IMR-90 (cell line): Measurements from ENCODE around the gene ASAP2. TPM values are rescaled to one million over a fixed set of nuclear protein-coding genes. Genes with fewer than 3 reads are reported as not detected.
A peak's percentile ranks its signal among the peaks of the same experiment; 100 is the strongest.

ENCODE experiments used
- ATAC-seq: fragments of 200-7000 bp; cut with Tn5 transposase; 2 replicates; pipeline ENCODE4 v1.9.1; 2020; ENCODE audit warnings: low read depth, mild to moderate bottlenecking, moderate library complexity
- BruUV-seq: library from RNA; stranded (reverse); fragments of 400-500 nt; replicated peaks from 2 replicates; lab custom pipeline; 2021; lab: Mats Ljungman, UMichigan
- CTCF ChIA-PET: fragments of 300-600 bp; formaldehyde crosslinking; extraction: SDS; loops from one replicate; lab custom pipeline; 2021; ENCODE audit warnings: antibody characterized with exemption; lab: Yijun Ruan, JAX
- POLR2A ChIA-PET: fragments of 300-600 bp; sonication (Branson Sonifier 250); formaldehyde crosslinking; loops from one replicate; lab custom pipeline; 2022; ENCODE audit warnings: antibody characterized with exemption; ENCODE audit not compliant: unreplicated experiment; lab: Charles Lee
- DNase-seq: peaks from one replicate; pipeline ENCODE4 v3.0.0; 2013
- H2AFZ ChIP-seq: replicated peaks from 2 replicates; pipeline ENCODE3; 2013; ENCODE audit warnings: low read length, mild to moderate bottlenecking; ENCODE audit not compliant: poor library complexity
- H2AK5ac ChIP-seq: 2 replicates; pipeline ENCODE4 v1.6.1; 2013; ENCODE audit warnings: low read depth, low read length, inconsistent platforms
- H2AK9ac ChIP-seq: replicated peaks from 2 replicates; pipeline ENCODE3; 2013; ENCODE audit warnings: mild to moderate bottlenecking, low read depth, low read length, moderate library complexity; ENCODE audit not compliant: poor library complexity
- H2BK120ac ChIP-seq: 2 replicates; pipeline ENCODE4 v1.6.1; 2013; ENCODE audit warnings: low read depth, low read length, inconsistent platforms
- H2BK15ac ChIP-seq: 3 replicates; pipeline ENCODE4 v1.6.1; 2013; ENCODE audit warnings: low read depth, low read length, inconsistent platforms
- H2BK20ac ChIP-seq: 2 replicates; pipeline ENCODE4 v1.6.1; 2013; ENCODE audit warnings: low read depth, mild to moderate bottlenecking, inconsistent platforms, low read length, moderate library complexity
- H2BK5ac ChIP-seq: 2 replicates; pipeline ENCODE4 v1.6.1; 2013; ENCODE audit warnings: mild to moderate bottlenecking, low read depth, low read length, inconsistent platforms; ENCODE audit not compliant: poor library complexity, severe bottlenecking
- H3K14ac ChIP-seq: replicated peaks from 2 replicates; pipeline ENCODE4 v1.6.1; 2013; ENCODE audit warnings: low read depth, low read length, inconsistent platforms
- H3K18ac ChIP-seq: 2 replicates; pipeline ENCODE4 v1.6.1; 2013; ENCODE audit warnings: low read depth, low read length, control low read depth
- H3K23ac ChIP-seq: 2 replicates; pipeline ENCODE4 v1.6.1; 2013; ENCODE audit warnings: low read depth, low read length, inconsistent platforms
- H3K27ac ChIP-seq: 2 replicates; pipeline ENCODE4 v1.5.1; 2013; ENCODE audit warnings: mild to moderate bottlenecking, control low read depth, low read length; ENCODE audit not compliant: insufficient read depth
- H3K27me3 ChIP-seq: 2 replicates; pipeline ENCODE4 v1.6.1; 2013; ENCODE audit warnings: low read length; ENCODE audit not compliant: control insufficient read depth, insufficient read depth
- H3K36me3 ChIP-seq: 2 replicates; pipeline ENCODE4 v1.6.1; 2013; ENCODE audit warnings: low read length, mixed read lengths; ENCODE audit not compliant: control insufficient read depth, insufficient read depth
- H3K4ac ChIP-seq: 2 replicates; pipeline ENCODE4 v1.6.1; 2013; ENCODE audit warnings: low read depth, low read length, inconsistent platforms
- H3K4me1 ChIP-seq: 2 replicates; pipeline ENCODE4 v1.6.1; 2013; ENCODE audit warnings: low read length, mixed read lengths; ENCODE audit not compliant: control insufficient read depth, insufficient read depth
- H3K4me2 ChIP-seq: 2 replicates; pipeline ENCODE4 v1.6.1; 2013; ENCODE audit warnings: low read depth, mild to moderate bottlenecking, control low read depth, low read length, moderate library complexity
- H3K4me3 ChIP-seq: 2 replicates; pipeline ENCODE4 v1.5.1; 2013; ENCODE audit warnings: low read depth, mild to moderate bottlenecking, control low read depth, low read length, moderate library complexity; ENCODE audit not compliant: insufficient read depth
- H3K56ac ChIP-seq: 2 replicates; pipeline ENCODE4 v1.6.1; 2013; ENCODE audit warnings: low read length, inconsistent platforms; ENCODE audit not compliant: insufficient read depth; ENCODE audit errors: extremely low read depth
- H3K79me1 ChIP-seq, 2 experiments: 2 replicates each; pipeline ENCODE4 v1.6.1; 2013; ENCODE audit warnings: low read length in 2 of 2, inconsistent platforms in 1 of 2, low read depth in 1 of 2
- H3K9ac ChIP-seq: 2 replicates; pipeline ENCODE4 v1.6.1; 2013; ENCODE audit warnings: low read depth, low read length, control low read depth
- H3K9me1 ChIP-seq: 2 replicates; pipeline ENCODE4 v1.6.1; 2013; ENCODE audit warnings: low read length, inconsistent platforms; ENCODE audit not compliant: insufficient read depth
- H3K9me3 ChIP-seq: 2 replicates; pipeline ENCODE4 v1.6.1; 2013; ENCODE audit warnings: low read length; ENCODE audit not compliant: control insufficient read depth, insufficient read depth
- H4K20me1 ChIP-seq: 2 replicates; pipeline ENCODE4 v1.6.1; 2013; ENCODE audit warnings: low read length, inconsistent platforms; ENCODE audit not compliant: insufficient read depth
- H4K5ac ChIP-seq: 2 replicates; pipeline ENCODE4 v1.6.1; 2013; ENCODE audit warnings: mild to moderate bottlenecking, low read depth, low read length, control low read depth
- H4K8ac ChIP-seq, 2 experiments: 2 replicates each; pipeline ENCODE4 v1.6.1; 2013; ENCODE audit warnings: low read depth in 2 of 2, low read length in 2 of 2, control low read depth in 1 of 2, inconsistent platforms in 1 of 2
- H4K91ac ChIP-seq: 2 replicates; pipeline ENCODE4 v1.6.1; 2013; ENCODE audit warnings: low read depth, low read length, inconsistent platforms; ENCODE audit not compliant: insufficient read depth
- SMC3 ChIP-seq: fragments of 150-350 bp; IDR thresholded peaks from 2 replicates; pipeline ENCODE4 v1.6.1; 2016; ENCODE audit warnings: low read depth, mild to moderate bottlenecking, antibody characterized with exemption, low read length, moderate library complexity
- WGBS, 2 experiments: methylation state at CpG; one replicate each; pipeline versions ENCODE4 v1.1.5 to v1.1.7; 2013; ENCODE audit warnings: missing lambda C conversion rate in 2 of 2; ENCODE audit not compliant: insufficient read length in 1 of 2; ENCODE audit errors: extremely low coverage in 2 of 2; 5-methylcytosine and 5-hydroxymethylcytosine counted together
- dilution Hi-C: fragments of 300-500 bp; cut with HindIII; formaldehyde crosslinking; loops from one replicate; pipeline ENCODE4 v1.14.3; 2018; ENCODE audit warnings: low sequenced_read_pairs; ENCODE audit not compliant: unreplicated experiment
- in situ Hi-C: fragments of 300-500 bp; cut with MboI; formaldehyde crosslinking; loops from 3 replicates; pipeline ENCODE4 v1.14.3; 2019; ENCODE audit warnings: low sequenced_read_pairs, inconsistent platforms, mixed read lengths
- intact Hi-C: fragments of 100-400 bp; cut with micrococcal nuclease; formaldehyde crosslinking; loops from 2 replicates; pipeline ENCODE4 v1.10.0; 2022
- polyA plus RNA-seq, 3 experiments: library from polyadenylated mRNA; depleted of rRNA; stranded (reverse); fragments of >200 nt; gene quantifications; 2 replicates each; pipeline ENCODE4 v1.2.3, GENCODE V29; 2012; ENCODE audit warnings: low replicate concordance in 1 of 3
- total RNA-seq: library from RNA; depleted of rRNA; stranded (reverse); fragments of >200 nt; gene quantifications from 2 replicates; pipeline ENCODE4 v1.2.3, GENCODE V29; 2012

The ASAP2 gene
- total and polyA plus RNA-seq, 2 of the 4 experiments (the other 2 are of a cell fraction): 19.7 to 28.1 TPM

GRCh38 chr2:9187620-9188214 is 18.9 kb upstream of the ASAP2 start:
- Histone ChIP-seq H3K4ac (no peak overlapping the region), H3K9me3 (no peaks in the 10 kb centered on the region), H3K27ac (no peak overlapping the region), H3K79me1 (no peaks in the 10 kb centered on the region), H3K4me3 (no peak overlapping the region), H4K20me1 (no peaks in the 10 kb centered on the region), H4K5ac (no peak overlapping the region), H2BK20ac (peak overlapping the region; percentile 13; the same call in 1 of the 2 replicates), H2AK9ac (no peak overlapping the region), H3K56ac (no peak overlapping the region), H2AK5ac (no peak overlapping the region), H3K18ac (peak overlapping the region; percentile 60; the same call in 1 of the 2 replicates), H3K4me1 (peaks cover 10% of the 10 kb centered on the region), H3K4me2 (no peak overlapping the region), H2BK5ac (no peak overlapping the region), H4K91ac (no peak overlapping the region), H3K14ac (0 out of 2 replicates have a peak overlapping the region, but pooled peaks have one; percentile 46), H2AFZ (no peak overlapping the region), H3K9me1 (peaks cover 5% of the 10 kb centered on the region; the same call in 1 of the 2 replicates), H3K36me3 (no peaks in the 10 kb centered on the region), H3K23ac (0 out of 2 replicates have a peak overlapping the region, but pooled peaks have one; percentile 19), H2BK15ac (peak overlapping the region; percentile 17; the same call in 1 of the 3 replicates), H3K27me3 (no peaks in the 10 kb centered on the region), H3K9ac (no peak overlapping the region), H2BK120ac (no peak overlapping the region; the same call in 1 of the 2 replicates), H4K8ac (peak overlapping the region in 1 of 2 experiments; percentile 50; a peak in 1 of 4 replicates)
- in situ Hi-C loops (no loop called here), dilution Hi-C loops (no loop called here), intact Hi-C loops (no loop called here)
- ChIA-PET POLR2A (no interaction called here), CTCF (no interaction called here)
- WGBS, 2 experiments: no CpG with 5 or more reads among the region's 2 CpGs
- BruUV-seq: no TSS peak
- ATAC-seq: no peak
- DNase-seq: peak; percentile 58
- no peak for TF ChIP-seq SMC3
